Endothelial cell of umbilical vein (primary cell): ENCODE measurements around the gene KCNQ1OT1. TPM values are rescaled to one million over a fixed set of nuclear protein-coding genes. Genes with fewer than 3 reads are reported as not detected.

Experiments
- BruUV-seq: library from RNA; stranded (reverse); fragments of 400-500 nt; replicated peaks from 2 replicates; lab custom pipeline; 2021; lab: Mats Ljungman, UMichigan
- CTCF ChIA-PET: fragments of 300-600, 350-600 bp; sonication (Branson Sonifier 250); formaldehyde crosslinking; loops from one replicate; lab custom pipeline; 2021; ENCODE audit warnings: antibody characterized with exemption, inconsistent platforms; lab: Charles Lee
- POLR2A ChIA-PET: fragments of 300-600, 350-600 bp; sonication (Branson Sonifier 250); formaldehyde crosslinking; loops from one replicate; lab custom pipeline; 2021; ENCODE audit warnings: antibody characterized with exemption, inconsistent platforms; lab: Charles Lee
- DNase-seq: peaks from one replicate; pipeline ENCODE4 v3.0.0-alpha.2; 2011; ENCODE audit warnings: low read depth, low spot score
- FAIRE-seq: peaks from 2 replicates; lab custom pipeline; 2011; peaks lifted over from hg19 to GRCh38; lab: Jason Lieb, UNC
- H2AFZ ChIP-seq: 2 replicates; pipeline ENCODE4 v1.6.0; 2012; ENCODE audit warnings: low read depth, low read length, control low read depth, inconsistent platforms
- H3K27ac ChIP-seq: 2 replicates; pipeline ENCODE4 v1.5.1; 2011; ENCODE audit warnings: low read depth, mild to moderate bottlenecking, control low read depth, low read length, moderate library complexity; ENCODE audit not compliant: insufficient read depth
- H3K27me3 ChIP-seq, 2 experiments: 2 replicates each; pipeline versions ENCODE4 v1.6.0 to v1.6.1; 2011; ENCODE audit warnings: low read length in 2 of 2, mixed read lengths in 1 of 2; ENCODE audit not compliant: control insufficient read depth in 2 of 2, insufficient read depth in 2 of 2
- H3K36me3 ChIP-seq, 2 experiments: 2 replicates in 1 of 2; 3 replicates in 1 of 2; pipeline ENCODE4 v1.5.1; 2011; ENCODE audit warnings: low read length in 2 of 2, mild to moderate bottlenecking in 1 of 2, moderate library complexity in 1 of 2; ENCODE audit not compliant: control insufficient read depth in 2 of 2, insufficient read depth in 2 of 2; ENCODE audit errors: extremely low read depth in 1 of 2
- H3K4me1 ChIP-seq: 3 replicates; pipeline ENCODE4 v1.5.1; 2011; ENCODE audit warnings: mild to moderate bottlenecking, low read length; ENCODE audit not compliant: control insufficient read depth, insufficient read depth; ENCODE audit errors: extremely low read depth
- H3K4me2 ChIP-seq: 2 replicates; pipeline ENCODE4 v1.6.1; 2011; ENCODE audit warnings: low read length, control low read depth, mixed read lengths; ENCODE audit not compliant: insufficient read depth
- H3K4me3 ChIP-seq, 3 experiments: fragments of 200-600 bp in 1 of 3; sonication (generic), shearing (Covaris generic) in 1 of 3; replicated peaks in 1 of 3; 2 replicates each; pipeline ENCODE4 v1.5.1; 2011 to 2016; ENCODE audit warnings: control low read depth in 3 of 3, low read length in 3 of 3, mild to moderate bottlenecking in 2 of 3, inconsistent platforms in 1 of 3, low read depth in 1 of 3, moderate library complexity in 1 of 3; ENCODE audit not compliant: insufficient read depth in 1 of 3
- H3K79me2 ChIP-seq: 2 replicates; pipeline ENCODE4 v1.6.0; 2012; ENCODE audit warnings: low read length, inconsistent platforms; ENCODE audit not compliant: control insufficient read depth, insufficient read depth
- H3K9ac ChIP-seq: replicated peaks from 2 replicates; pipeline ENCODE3; 2011; ENCODE audit warnings: low read length, control low read depth; ENCODE audit not compliant: insufficient read depth; ENCODE audit errors: extremely low read depth
- H3K9me1 ChIP-seq: replicated peaks from 3 replicates; pipeline ENCODE4 v1.6.0; 2011; ENCODE audit warnings: mild to moderate bottlenecking, low read length; ENCODE audit not compliant: control insufficient read depth, insufficient read depth; ENCODE audit errors: extremely low read depth
- H3K9me3 ChIP-seq: replicated peaks from 2 replicates; pipeline ENCODE4 v1.5.1; 2012; ENCODE audit warnings: low read length, inconsistent platforms; ENCODE audit not compliant: control insufficient read depth, insufficient read depth
- H4K20me1 ChIP-seq: replicated peaks from 2 replicates; pipeline ENCODE3; 2011; ENCODE audit warnings: mild to moderate bottlenecking, low read length; ENCODE audit not compliant: control insufficient read depth, insufficient read depth; ENCODE audit errors: extremely low read depth
- EZH2 ChIP-seq: IDR thresholded peaks from 2 replicates; pipeline ENCODE4 v1.6.1; 2012; ENCODE audit warnings: borderline replicate concordance, low read depth, mild to moderate bottlenecking, moderate library complexity, low read length, inconsistent platforms; ENCODE audit not compliant: severe bottlenecking
- FOS ChIP-seq: IDR thresholded peaks from 2 replicates; pipeline ENCODE4 v1.6.1; 2011; ENCODE audit warnings: mild to moderate bottlenecking, low read length, moderate library complexity, borderline replicate concordance; ENCODE audit not compliant: insufficient read depth
- GATA2 ChIP-seq: IDR thresholded peaks from 2 replicates; pipeline ENCODE4 v1.7.0; 2011; ENCODE audit warnings: low read depth, mild to moderate bottlenecking, moderate library complexity, mixed read lengths, low read length; ENCODE audit not compliant: insufficient read length, insufficient read depth
- JUN ChIP-seq: IDR thresholded peaks from 2 replicates; pipeline ENCODE4 v1.6.1; 2011; ENCODE audit warnings: borderline replicate concordance, low read depth; ENCODE audit not compliant: insufficient read length, insufficient read depth
- MYC ChIP-seq: IDR thresholded peaks from one replicate; pipeline ENCODE4 v1.6.1; 2011; ENCODE audit warnings: mild to moderate bottlenecking, low read depth, low read length
- POLR2A ChIP-seq: IDR thresholded peaks from 2 replicates; pipeline ENCODE4 v1.6.1; 2012; ENCODE audit warnings: low read depth, mild to moderate bottlenecking, control low read depth, low read length
- POLR2AphosphoS5 ChIP-seq: IDR thresholded peaks from 2 replicates; pipeline ENCODE4 v1.6.1; 2012; ENCODE audit warnings: low read depth, mild to moderate bottlenecking, control low read depth, low read length, moderate library complexity; ENCODE audit not compliant: insufficient read depth
- dilution Hi-C: fragments of 300-500 bp; cut with MboI; formaldehyde crosslinking; loops from one replicate; pipeline ENCODE4 v1.15.0; 2019; ENCODE audit warnings: low sequenced_read_pairs; ENCODE audit not compliant: extremely low pct_ligation_motif_present
- intact Hi-C: fragments of 100-400 bp; cut with micrococcal nuclease; formaldehyde crosslinking; loops from one replicate; pipeline ENCODE4 v1.10.0; 2022
- polyA plus RNA-seq, 4 experiments: library from polyadenylated mRNA; depleted of rRNA in 3 of 4; stranded (reverse) in 3 of 4; unstranded in 1 of 4; fragments of >200 nt; gene quantifications; 2 replicates each; pipeline versions ENCODE4 v1.2.1 to v1.2.3, GENCODE V29; 2011 to 2012; ENCODE audit warnings: missing spikeins in 1 of 4
- total RNA-seq: library from RNA; stranded (reverse); gene quantifications from 2 replicates; pipeline ENCODE4 v1.2.3, GENCODE V29; 2021
- TF ChIP-seq, protein P1 (sequence below): IDR thresholded peaks from 2 replicates; pipeline ENCODE4 v1.6.1; 2011; ENCODE audit not compliant: insufficient read depth, insufficient read length
- TF ChIP-seq, protein P2 (sequence below), 2 donors: IDR thresholded peaks; 1 replicate in 1 of 2; 2 replicates in 1 of 2; pipeline ENCODE4 v1.5.1; 2011; ENCODE audit warnings: low read length in 2 of 2, mild to moderate bottlenecking in 2 of 2, moderate library complexity in 2 of 2, control low read depth in 1 of 2, inconsistent platforms in 1 of 2, low read depth in 1 of 2; ENCODE audit not compliant: insufficient read depth in 1 of 2; ENCODE audit errors: extremely low read depth in 1 of 2

The KCNQ1OT1 gene
- total and polyA plus RNA-seq, 2 donors (not counting 3 experiments of a cell fraction or from before 2014, with no cell fraction given), result 0.11 to 1.8 TPM

DNA sequence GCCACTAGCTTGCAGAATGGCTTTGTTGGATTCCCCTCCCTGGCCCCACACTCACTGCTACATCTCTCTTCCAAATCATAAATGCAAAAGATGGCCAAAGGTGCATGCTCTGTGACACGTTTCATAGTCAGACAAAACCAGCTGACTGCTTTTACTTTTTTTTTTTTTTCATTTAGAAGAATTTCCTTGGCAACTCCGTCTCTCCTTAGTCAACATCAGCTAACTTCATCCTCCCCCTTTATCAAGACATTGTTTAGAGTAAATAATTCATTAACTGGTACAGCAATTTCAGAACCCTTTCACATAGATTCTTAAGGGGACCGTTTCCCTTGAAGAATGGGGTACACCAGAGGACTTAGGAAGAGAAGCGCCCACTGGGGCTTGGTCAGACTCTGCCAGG is 16.0 kb downstream of the KCNQ1OT1 start:
- DNase-seq, result no peak
- ChIA-PET POLR2A (no interaction called here), CTCF (interaction anchor here (1.2 kb wide), 1 partner anchor 12 kb away, joined by 3 read pairs; no protein-coding TSS in a partner anchor)
- Histone ChIP-seq H3K79me2 (peaks cover 3% of the 10 kb centered on the region), H3K9me3 (no peaks in the 10 kb centered on the region), H3K36me3 (peaks cover 0 to 2% of the 10 kb centered on the region in 2 experiments), H3K9me1 (no peaks in the 10 kb centered on the region), H3K9ac (no peak overlapping the region), H3K4me3 (no peak overlapping the region), H3K27ac (no peak overlapping the region), H4K20me1 (no peaks in the 10 kb centered on the region), H2AFZ (no peak overlapping the region), H3K4me1 (no peaks in the 10 kb centered on the region), H3K27me3 (no peaks in the 10 kb centered on the region), H3K4me2 (no peak overlapping the region)
- dilution Hi-C loops, result no loop called here
- TF ChIP-seq POLR2A, result no peak
- no peak for TF ChIP-seq MYC
- no peak for TF ChIP-seq POLR2AphosphoS5
- TF ChIP-seq, protein P1, sequence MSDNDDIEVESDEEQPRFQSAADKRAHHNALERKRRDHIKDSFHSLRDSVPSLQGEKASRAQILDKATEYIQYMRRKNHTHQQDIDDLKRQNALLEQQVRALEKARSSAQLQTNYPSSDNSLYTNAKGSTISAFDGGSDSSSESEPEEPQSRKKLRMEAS, result no peak
- TF ChIP-seq, protein P2, sequence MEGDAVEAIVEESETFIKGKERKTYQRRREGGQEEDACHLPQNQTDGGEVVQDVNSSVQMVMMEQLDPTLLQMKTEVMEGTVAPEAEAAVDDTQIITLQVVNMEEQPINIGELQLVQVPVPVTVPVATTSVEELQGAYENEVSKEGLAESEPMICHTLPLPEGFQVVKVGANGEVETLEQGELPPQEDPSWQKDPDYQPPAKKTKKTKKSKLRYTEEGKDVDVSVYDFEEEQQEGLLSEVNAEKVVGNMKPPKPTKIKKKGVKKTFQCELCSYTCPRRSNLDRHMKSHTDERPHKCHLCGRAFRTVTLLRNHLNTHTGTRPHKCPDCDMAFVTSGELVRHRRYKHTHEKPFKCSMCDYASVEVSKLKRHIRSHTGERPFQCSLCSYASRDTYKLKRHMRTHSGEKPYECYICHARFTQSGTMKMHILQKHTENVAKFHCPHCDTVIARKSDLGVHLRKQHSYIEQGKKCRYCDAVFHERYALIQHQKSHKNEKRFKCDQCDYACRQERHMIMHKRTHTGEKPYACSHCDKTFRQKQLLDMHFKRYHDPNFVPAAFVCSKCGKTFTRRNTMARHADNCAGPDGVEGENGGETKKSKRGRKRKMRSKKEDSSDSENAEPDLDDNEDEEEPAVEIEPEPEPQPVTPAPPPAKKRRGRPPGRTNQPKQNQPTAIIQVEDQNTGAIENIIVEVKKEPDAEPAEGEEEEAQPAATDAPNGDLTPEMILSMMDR (IDR thresholded peaks at IDR 0.05; ENCODE audit: extremely low read depth in 1 of 2, insufficient read depth in 1 of 2, low read depth in 1 of 2, low read length in 2 of 2), result no peak
- TF ChIP-seq EZH2, result no peak
- TF ChIP-seq GATA2, result no peak
- TF ChIP-seq FOS, result no peak
- TF ChIP-seq JUN, result no peak
- no TSS peak for BruUV-seq
- FAIRE-seq, result no peak
- intact Hi-C loops, result no loop called here
